OCI-LY3 (cell line): ENCODE measurements around the gene FXYD7.

Source experiments
- H2AFZ ChIP-seq: fragments of 200-600, 300-600 bp; shearing (Covaris generic); 2 replicates; pipeline ENCODE4 v1.6.0; 2014; ENCODE audit warnings: antibody characterized with exemption, low read depth, low read length
- H3K27ac ChIP-seq: fragments of 200-600, 300-600 bp; sonication (generic); 2 replicates; pipeline ENCODE4 v1.5.1; 2014; ENCODE audit warnings: mild to moderate bottlenecking, low read length, moderate library complexity, mixed read lengths
- H3K27me3 ChIP-seq: fragments of 200-600, 300-600 bp; sonication (generic); 2 replicates; pipeline ENCODE4 v1.6.1; 2014; ENCODE audit warnings: low read depth, low read length, mixed read lengths
- H3K36me3 ChIP-seq: fragments of 200-600, 300-600 bp; sonication (generic); replicated peaks from 2 replicates; pipeline ENCODE3; 2014; ENCODE audit warnings: low read depth, low read length, mixed read lengths
- H3K4me1 ChIP-seq: fragments of 300-600, 200-600 bp; sonication (generic); 2 replicates; pipeline ENCODE4 v1.6.1; 2014; ENCODE audit warnings: low read length, mixed read lengths
- H3K4me2 ChIP-seq: fragments of 200-600, 300-600 bp; sonication (generic); 2 replicates; pipeline ENCODE4 v1.6.1; 2014; ENCODE audit warnings: low read length, mixed read lengths
- H3K4me3 ChIP-seq: fragments of 300-600, 200-600 bp; sonication (generic); 2 replicates; pipeline ENCODE4 v1.5.1; 2014; ENCODE audit warnings: antibody characterized with exemption, mild to moderate bottlenecking, low read length, moderate library complexity
- H3K79me2 ChIP-seq: fragments of 300-600, 200-600 bp; shearing (Covaris generic); 2 replicates; pipeline ENCODE4 v1.6.1; 2014; ENCODE audit warnings: mild to moderate bottlenecking, low read length, mixed read lengths
- H3K9ac ChIP-seq: fragments of 300-600, 200-600 bp; shearing (Covaris generic); 2 replicates; pipeline ENCODE4 v1.6.0; 2014; ENCODE audit warnings: mild to moderate bottlenecking, low read length, moderate library complexity
- H3K9me3 ChIP-seq: fragments of 200-600, 300-600 bp; shearing (Covaris generic); 2 replicates; pipeline ENCODE4 v1.6.1; 2014; ENCODE audit warnings: low read length, mixed read lengths; ENCODE audit not compliant: insufficient read depth
- H4K20me1 ChIP-seq: fragments of 200-600, 300-600 bp; sonication (generic); 2 replicates; pipeline ENCODE4 v1.6.1; 2016; ENCODE audit warnings: low read length, mixed read lengths; ENCODE audit not compliant: insufficient read depth
- EZH2phosphoT487 ChIP-seq: fragments of 200-600 bp; shearing (Covaris generic); IDR thresholded peaks from 2 replicates; pipeline ENCODE4 v1.6.1; 2018; ENCODE audit warnings: antibody characterized with exemption, mixed run types, low read depth
- TF ChIP-seq, protein P1 (sequence below): fragments of 200-600, 300-600 bp; sonication (generic); IDR thresholded peaks from 2 replicates; pipeline ENCODE4 v1.5.1; 2014; ENCODE audit warnings: antibody characterized with exemption, low read length, low read depth

FXYD7 gene

DNA sequence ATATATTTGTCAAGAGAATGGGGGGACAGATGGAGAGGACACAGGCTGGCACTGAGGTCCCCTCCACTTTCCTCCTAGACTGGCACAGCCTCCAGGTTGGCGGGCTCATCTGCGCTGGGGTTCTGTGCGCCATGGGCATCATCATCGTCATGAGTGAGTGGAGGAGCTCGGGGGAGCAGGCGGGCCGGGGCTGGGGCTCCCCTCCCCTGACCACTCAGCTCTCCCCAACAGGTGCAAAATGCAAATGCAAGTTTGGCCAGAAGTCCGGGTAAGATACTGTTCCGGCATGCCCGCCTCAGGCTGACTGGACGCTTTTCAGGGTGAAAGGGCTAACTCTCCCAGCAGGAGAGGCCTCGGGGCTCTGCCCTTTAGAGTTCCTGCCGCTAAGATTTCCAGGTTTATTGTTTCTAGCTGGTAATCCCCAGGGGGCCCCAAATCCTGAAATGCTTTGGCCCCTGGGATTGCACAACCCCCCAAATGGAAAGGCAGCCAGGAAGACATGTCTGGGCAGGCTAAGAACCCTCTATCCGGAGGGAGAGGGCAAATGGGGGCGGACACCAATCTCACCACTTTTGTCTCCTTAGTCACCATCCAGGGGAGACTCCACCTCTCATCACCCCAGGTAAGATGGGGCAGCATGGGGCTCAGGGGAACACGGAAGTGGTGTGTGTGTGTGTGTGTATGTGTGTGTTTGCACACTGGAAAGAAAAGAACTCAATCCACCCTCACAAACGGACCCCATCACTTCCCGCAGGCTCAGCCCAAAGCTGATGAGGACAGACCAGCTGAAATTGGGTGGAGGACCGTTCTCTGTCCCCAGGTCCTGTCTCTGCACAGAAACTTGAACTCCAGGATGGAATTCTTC lies 20.1 kb upstream of the FXYD7 start:
- no peaks in the 10 kb centered on the region for H3K79me2 ChIP-seq
- H2AFZ ChIP-seq = no peak overlapping the region
- H3K9ac ChIP-seq = no peak overlapping the region
- H3K27me3 ChIP-seq = no peaks in the 10 kb centered on the region
- H4K20me1 ChIP-seq = no peaks in the 10 kb centered on the region
- H3K4me1 ChIP-seq = peaks cover 19% of the 10 kb centered on the region
- H3K4me3 ChIP-seq = no peak overlapping the region
- H3K36me3 ChIP-seq = no peaks in the 10 kb centered on the region
- H3K27ac ChIP-seq = no peak overlapping the region
- H3K9me3 ChIP-seq = no peaks in the 10 kb centered on the region
- no peak overlapping the region for H3K4me2 ChIP-seq
- TF ChIP-seq, protein P1, sequence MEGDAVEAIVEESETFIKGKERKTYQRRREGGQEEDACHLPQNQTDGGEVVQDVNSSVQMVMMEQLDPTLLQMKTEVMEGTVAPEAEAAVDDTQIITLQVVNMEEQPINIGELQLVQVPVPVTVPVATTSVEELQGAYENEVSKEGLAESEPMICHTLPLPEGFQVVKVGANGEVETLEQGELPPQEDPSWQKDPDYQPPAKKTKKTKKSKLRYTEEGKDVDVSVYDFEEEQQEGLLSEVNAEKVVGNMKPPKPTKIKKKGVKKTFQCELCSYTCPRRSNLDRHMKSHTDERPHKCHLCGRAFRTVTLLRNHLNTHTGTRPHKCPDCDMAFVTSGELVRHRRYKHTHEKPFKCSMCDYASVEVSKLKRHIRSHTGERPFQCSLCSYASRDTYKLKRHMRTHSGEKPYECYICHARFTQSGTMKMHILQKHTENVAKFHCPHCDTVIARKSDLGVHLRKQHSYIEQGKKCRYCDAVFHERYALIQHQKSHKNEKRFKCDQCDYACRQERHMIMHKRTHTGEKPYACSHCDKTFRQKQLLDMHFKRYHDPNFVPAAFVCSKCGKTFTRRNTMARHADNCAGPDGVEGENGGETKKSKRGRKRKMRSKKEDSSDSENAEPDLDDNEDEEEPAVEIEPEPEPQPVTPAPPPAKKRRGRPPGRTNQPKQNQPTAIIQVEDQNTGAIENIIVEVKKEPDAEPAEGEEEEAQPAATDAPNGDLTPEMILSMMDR = no peak
- TF ChIP-seq EZH2phosphoT487 = no peak

DNA sequence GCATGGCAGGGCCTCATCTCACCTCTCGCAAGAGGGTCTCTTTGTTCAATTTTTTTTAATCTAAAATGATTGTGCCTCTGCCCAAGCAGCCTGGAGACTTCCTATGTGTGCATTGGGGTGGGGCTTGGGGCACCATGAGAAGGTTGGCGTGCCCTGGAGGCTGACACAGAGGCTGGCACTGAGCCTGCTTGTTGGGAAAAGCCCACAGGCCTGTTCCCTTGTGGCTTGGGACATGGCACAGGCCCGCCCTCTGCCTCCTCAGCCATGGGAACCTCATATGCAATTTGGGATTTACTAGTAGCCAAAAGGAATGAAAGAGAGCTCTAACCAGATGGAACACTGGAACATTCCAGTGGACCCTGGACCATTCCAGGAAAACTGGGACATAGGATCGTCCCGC lies 19.5 kb upstream of the FXYD7 start:
- no peaks in the 10 kb centered on the region for H3K9me3 ChIP-seq
- H3K9ac ChIP-seq = no peak overlapping the region
- H3K4me2 ChIP-seq = peak overlapping the region; percentile 67
- no peak overlapping the region for H3K27ac ChIP-seq
- TF ChIP-seq, protein P1 = no peak
- no peak for TF ChIP-seq EZH2phosphoT487
- H3K4me1 ChIP-seq = peaks cover 19% of the 10 kb centered on the region
- no peaks in the 10 kb centered on the region for H4K20me1 ChIP-seq
- no peaks in the 10 kb centered on the region for H3K79me2 ChIP-seq
- H3K27me3 ChIP-seq = no peaks in the 10 kb centered on the region
- H3K36me3 ChIP-seq = no peaks in the 10 kb centered on the region
- peak overlapping the region; percentile 72 for H3K4me3 ChIP-seq
- no peak overlapping the region for H2AFZ ChIP-seq

DNA sequence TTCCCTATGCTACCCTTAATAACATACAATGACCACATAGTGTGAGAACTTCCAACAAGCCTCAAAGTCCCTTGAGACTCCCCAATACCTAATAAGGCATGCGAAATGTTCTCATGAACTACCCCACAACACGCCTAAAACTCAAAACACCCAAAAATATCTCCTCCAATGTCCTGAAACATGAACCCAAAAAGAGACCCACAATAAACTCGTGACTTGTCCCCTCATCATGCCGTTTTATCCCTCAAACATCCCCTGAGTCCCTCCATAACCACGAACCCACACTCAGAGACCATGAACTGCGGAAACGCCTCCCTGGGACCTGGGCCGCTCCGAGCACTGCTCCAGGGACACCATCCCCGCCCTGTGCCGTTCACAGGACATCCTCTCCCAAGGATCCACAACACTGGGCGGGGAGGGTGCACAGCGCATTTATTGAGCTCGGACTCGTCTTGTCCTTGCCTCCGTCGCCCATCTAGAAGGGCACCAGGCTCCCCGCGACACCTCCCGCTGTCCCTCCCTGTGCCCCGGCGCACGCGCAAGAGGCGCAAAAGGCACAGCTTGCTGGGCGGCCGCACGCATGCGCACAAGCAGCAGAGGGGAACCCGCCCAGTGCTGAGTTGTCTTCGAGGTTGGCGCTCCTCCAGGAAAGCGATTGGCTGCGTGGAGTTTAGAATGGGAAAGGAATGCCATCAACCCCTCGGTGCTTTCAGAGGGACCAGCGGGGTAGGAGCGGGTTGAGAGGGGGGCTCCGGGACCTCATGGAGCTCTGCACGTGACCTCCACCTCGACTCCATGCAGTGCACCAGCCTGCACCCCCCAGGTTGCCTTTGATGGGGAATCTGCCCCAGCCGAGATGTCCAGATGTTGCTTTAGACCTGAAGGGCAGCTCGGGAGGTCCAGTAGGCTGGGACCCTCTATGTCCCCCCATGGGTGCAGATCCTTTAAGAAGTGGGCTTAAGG lies 18.7 kb upstream of the FXYD7 start:
- peak overlapping the region; percentile 48 for H2AFZ ChIP-seq
- H3K4me1 ChIP-seq = peaks cover 19% of the 10 kb centered on the region
- no peaks in the 10 kb centered on the region for H3K9me3 ChIP-seq
- no peaks in the 10 kb centered on the region for H3K79me2 ChIP-seq
- H3K9ac ChIP-seq = peak overlapping the region; percentile 47; the same call in 1 of the 2 replicates
- H3K4me2 ChIP-seq = peak overlapping the region; percentile 67
- H3K27ac ChIP-seq = no peak overlapping the region
- TF ChIP-seq EZH2phosphoT487 = no peak
- TF ChIP-seq, protein P1 = no peak
- H3K4me3 ChIP-seq = peak overlapping the region; percentile 72
- no peaks in the 10 kb centered on the region for H3K27me3 ChIP-seq
- H4K20me1 ChIP-seq = no peaks in the 10 kb centered on the region
- H3K36me3 ChIP-seq = no peaks in the 10 kb centered on the region

DNA sequence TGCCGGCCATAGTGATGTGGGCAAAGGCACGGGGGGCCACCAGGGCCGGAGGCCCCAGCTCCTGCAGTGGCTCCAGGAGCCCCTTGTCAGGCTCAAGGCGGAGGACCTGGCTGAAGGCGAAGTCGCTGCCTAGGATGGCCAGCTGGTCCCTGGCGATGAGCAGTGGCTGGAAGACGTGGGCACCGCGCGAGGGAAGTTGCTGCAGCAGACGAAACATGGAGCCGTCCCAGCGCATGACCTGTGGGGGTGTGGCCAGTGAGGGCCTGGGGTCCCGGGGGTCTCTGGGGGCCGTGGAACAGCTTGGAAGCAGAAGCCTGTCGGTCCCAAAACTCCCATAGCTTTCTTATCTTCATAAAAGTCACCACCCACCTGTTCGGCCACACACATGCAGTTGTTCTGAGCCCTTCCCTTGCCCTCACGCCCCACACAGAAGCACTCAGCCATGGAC lies 17.8 kb upstream of the FXYD7 start:
- Histone ChIP-seq H2AFZ (no peak overlapping the region), H3K9ac (no peak overlapping the region), H3K4me2 (0 out of 2 replicates have a peak overlapping the region, but pooled peaks have one; percentile 67), H3K9me3 (no peaks in the 10 kb centered on the region), H3K79me2 (no peaks in the 10 kb centered on the region), H3K4me3 (no peak overlapping the region), H3K4me1 (peaks cover 22% of the 10 kb centered on the region), H4K20me1 (no peaks in the 10 kb centered on the region), H3K36me3 (no peaks in the 10 kb centered on the region), H3K27ac (no peak overlapping the region), H3K27me3 (peaks cover 1% of the 10 kb centered on the region; the same call in 1 of the 2 replicates)
- no peak for TF ChIP-seq EZH2phosphoT487
